HepG2 (cell line): Measurements from ENCODE around the gene AKAP8. TPM values are rescaled to one million over a fixed set of nuclear protein-coding genes. Genes with fewer than 3 reads are reported as not detected.

Experiments used
- ATAC-seq: fragments of 200-7000 bp; cut with Tn5 transposase; 3 replicates; pipeline ENCODE4 v1.9.1; 2020; ENCODE audit warnings: mild to moderate bottlenecking, moderate library complexity
- BruUV-seq: library from RNA; stranded (reverse); fragments of 400-500 nt; replicated peaks from 2 replicates; lab custom pipeline; 2021; lab: Mats Ljungman, UMichigan
- CTCF ChIA-PET: fragments of 300-600 bp; formaldehyde crosslinking; extraction: SDS; loops from one replicate; lab custom pipeline; 2021; ENCODE audit warnings: low total read pairs, inconsistent platforms, low intra/inter-chr PET ratio; lab: Yijun Ruan, JAX
- POLR2A ChIA-PET: fragments of 350-600 bp; sonication (Branson Sonifier 250); formaldehyde crosslinking; loops from one replicate; lab custom pipeline; 2020; ENCODE audit warnings: antibody characterized with exemption, inconsistent platforms; lab: Yijun Ruan, JAX
- DNase-seq: peaks from one replicate; pipeline ENCODE4 v3.0.0-alpha.2; 2015; ENCODE audit warnings: low spot score
- FAIRE-seq: peaks from 3 replicates; lab custom pipeline; 2011; peaks lifted over from hg19 to GRCh38; lab: Jason Lieb, UNC
- H2AFZ ChIP-seq: one replicate; pipeline ENCODE4 v1.6.1; 2011; ENCODE audit warnings: low read length, inconsistent platforms
- H3K27ac ChIP-seq: fragments of 300-600 bp; 3 replicates; pipeline ENCODE4 v1.8.0; 2011; ENCODE audit warnings: mixed run types, mild to moderate bottlenecking, mixed read lengths, low read length, inconsistent platforms; ENCODE audit not compliant: insufficient read depth; ENCODE audit errors: extremely low read length
- H3K27me3 ChIP-seq, 2 experiments: fragments of 200-600 bp in 1 of 2; 2 replicates in 1 of 2; 3 replicates in 1 of 2; pipeline versions ENCODE4 v1.6.0 to v1.8.0; 2011; ENCODE audit warnings: low read length in 2 of 2, mild to moderate bottlenecking in 2 of 2, moderate library complexity in 2 of 2, inconsistent platforms in 1 of 2; ENCODE audit not compliant: insufficient read depth in 2 of 2, control insufficient read depth in 1 of 2
- H3K36me3 ChIP-seq, 2 experiments: fragments of 200-600 bp in 1 of 2; replicated peaks in 1 of 2; 2 replicates in 1 of 2; 3 replicates in 1 of 2; pipeline versions ENCODE4 v1.5.1 to v1.8.0; 2011; ENCODE audit warnings: low read length in 2 of 2, inconsistent platforms in 1 of 2; ENCODE audit not compliant: insufficient read depth in 2 of 2, control insufficient read depth in 1 of 2
- H3K4me1 ChIP-seq: 2 replicates; pipeline ENCODE4 v1.5.1; 2012; ENCODE audit warnings: low read length, inconsistent platforms; ENCODE audit not compliant: insufficient read depth
- H3K4me2 ChIP-seq: 2 replicates; pipeline ENCODE4 v1.6.0; 2011; ENCODE audit warnings: low read depth, low read length, inconsistent platforms
- H3K4me3 ChIP-seq, 3 experiments: fragments of 200-600 bp in 1 of 3; sonication (generic), shearing (Covaris generic) in 1 of 3; replicated peaks in 1 of 3; 2 replicates each; pipeline ENCODE4 v1.5.1; 2011 to 2016; ENCODE audit warnings: low read length in 3 of 3, inconsistent platforms in 2 of 3, low read depth in 2 of 3, mild to moderate bottlenecking in 2 of 3, control low read depth in 1 of 3, mixed read lengths in 1 of 3; ENCODE audit not compliant: insufficient read depth in 1 of 3
- H3K79me2 ChIP-seq: one replicate; pipeline ENCODE4 v1.6.1; 2011; ENCODE audit warnings: low read length, inconsistent platforms; ENCODE audit not compliant: insufficient read depth
- H3K9ac ChIP-seq: 2 replicates; pipeline ENCODE4 v1.6.0; 2011; ENCODE audit warnings: mild to moderate bottlenecking, low read depth, low read length, inconsistent platforms; ENCODE audit not compliant: insufficient read depth
- H3K9me3 ChIP-seq: 2 replicates; pipeline ENCODE4 v1.5.1; 2012; ENCODE audit warnings: mild to moderate bottlenecking, low read length
- H4K20me1 ChIP-seq: 2 replicates; pipeline ENCODE4 v1.6.0; 2011; ENCODE audit warnings: inconsistent platforms, mild to moderate bottlenecking, low read length, moderate library complexity; ENCODE audit not compliant: insufficient read depth
- AFF4 ChIP-seq: sonication (generic); formaldehyde crosslinking; IDR thresholded peaks from 2 replicates; pipeline ENCODE4 v1.4.0; 2020; ENCODE audit warnings: missing genetic modification reagents
- ATAD3A ChIP-seq: sonication (generic); formaldehyde crosslinking; IDR thresholded peaks from 2 replicates; pipeline ENCODE4 v1.4.0; 2020; ENCODE audit warnings: missing genetic modification reagents
- GLI4 ChIP-seq: sonication (generic); formaldehyde crosslinking; IDR thresholded peaks from 2 replicates; pipeline ENCODE4 v1.5.1; 2020; ENCODE audit warnings: missing genetic modification reagents, mild to moderate bottlenecking, moderate library complexity, borderline replicate concordance
- HDAC1 ChIP-seq: sonication (generic); formaldehyde crosslinking; IDR thresholded peaks from 2 replicates; pipeline ENCODE4 v1.5.1; 2020; ENCODE audit warnings: mild to moderate bottlenecking, missing genetic modification reagents
- HNRNPK ChIP-seq: fragments of 200-400 bp; formaldehyde crosslinking; IDR thresholded peaks from 2 replicates; pipeline ENCODE4 v1.6.1; 2018; ENCODE audit warnings: low read length, low read depth, moderate library complexity, mild to moderate bottlenecking; ENCODE audit not compliant: poor library complexity, severe bottlenecking
- SIN3B ChIP-seq: fragments of 150-350 bp; IDR thresholded peaks from 2 replicates; pipeline ENCODE4 v1.6.1; 2014; ENCODE audit warnings: low read length
- ZBTB7A ChIP-seq: sonication (generic); formaldehyde crosslinking; IDR thresholded peaks from 2 replicates; pipeline ENCODE4 v1.8.0; 2022; ENCODE audit warnings: mild to moderate bottlenecking, missing genetic modification reagents
- ZNF17 ChIP-seq: sonication (generic); formaldehyde crosslinking; IDR thresholded peaks from 2 replicates; pipeline ENCODE4 v1.5.0; 2020; ENCODE audit warnings: mild to moderate bottlenecking, missing genetic modification reagents
- ZNF782 ChIP-seq: sonication (generic); formaldehyde crosslinking; IDR thresholded peaks from 2 replicates; pipeline ENCODE4 v1.4.0; 2020; ENCODE audit warnings: missing genetic modification reagents, mild to moderate bottlenecking, borderline replicate concordance
- WGBS: methylation state at CpG from one replicate; pipeline ENCODE4 v1.1.6; 2017; ENCODE audit warnings: low lambda C conversion rate; 5-methylcytosine and 5-hydroxymethylcytosine counted together
- in situ Hi-C: cut with HindIII; loops from 2 replicates; pipeline ENCODE4 v1.10.0; 2017; ENCODE audit warnings: low pct_unique_long_range_greater_than_20kb; ENCODE audit not compliant: extremely low pct_ligation_motif_present
- intact Hi-C: fragments of 100-400 bp; cut with micrococcal nuclease; formaldehyde crosslinking; loops from one replicate; pipeline ENCODE4 v1.10.0; 2022; ENCODE audit not compliant: unreplicated experiment
- polyA plus RNA-seq, 8 experiments: library from polyadenylated mRNA; depleted of rRNA in 3 of 8; stranded (reverse) in 7 of 8; unstranded in 1 of 8; fragments of >200 nt; fragmentation: Illumina TruSeq in 4 of 8; extraction: Trizol in 4 of 8; gene quantifications; 2 replicates each; pipeline versions ENCODE4 v1.2.1 to v1.2.3, GENCODE V29; 2011 to 2016; ENCODE audit warnings: low read depth in 4 of 8, missing spikeins in 1 of 8, mixed read lengths in 1 of 8; ENCODE audit not compliant: insufficient read depth in 1 of 8
- total RNA-seq, 5 experiments: library from RNA; depleted of rRNA; stranded (reverse); fragments of >200 nt; fragmentation: Illumina TruSeq; extraction: Trizol; gene quantifications; 2 replicates each; pipeline ENCODE4 v1.2.3, GENCODE V29; 2016; ENCODE audit warnings: low read depth in 1 of 5

AKAP8 gene
- total and polyA plus RNA-seq, 2 of the 13 experiments (the other 11 are each of a cell fraction or from before 2014, with no cell fraction given) = 15.9 to 22.1 TPM

- no TSS peak for BruUV-seq
- no peak for FAIRE-seq
Observed at GRCh38 chr19:15368798-15369593, 10.6 kb downstream of the AKAP8 start.

More at GRCh38 chr19:15368798-15369593, 10.6 kb downstream of the AKAP8 start:
- TF ChIP-seq ZNF17 (CRISPR knock-in tag) = no peak
- TF ChIP-seq GLI4 (CRISPR knock-in tag) = no peak
- no peak for TF ChIP-seq ZBTB7A
- no peak for TF ChIP-seq SIN3B
- TF ChIP-seq AFF4 (CRISPR knock-in tag) = no peak
- TF ChIP-seq ZNF782 (CRISPR knock-in tag) = no peak
- no peak for TF ChIP-seq HNRNPK
- TF ChIP-seq ATAD3A (CRISPR knock-in tag) = no peak
- TF ChIP-seq HDAC1 = no peak
- TF ChIP-seq, all 625 proteins: peak for 0
- peaks cover 9% of the 10 kb centered on the region for H3K79me2 ChIP-seq
- no peaks in the 10 kb centered on the region for H4K20me1 ChIP-seq
- peaks cover 33 to 79% of the 10 kb centered on the region in 2 experiments for H3K36me3 ChIP-seq
- in situ Hi-C loops (no loop called here), intact Hi-C loops (no loop called here)
- CTCF ChIA-PET = no interaction called here
- H3K4me3 ChIP-seq = no peak overlapping the region
- DNase-seq = no peak
- H2AFZ ChIP-seq = no peak overlapping the region
- no peak overlapping the region for H3K27ac ChIP-seq
- POLR2A ChIA-PET = interaction anchor here (2.3 kb wide), 1 partner anchor 10 kb away, joined by 8 read pairs; the partner anchor contains the start of gene AKAP8
- WGBS = 97% methylated on average over 31 of the region's 35 CpGs
- H3K9ac ChIP-seq = no peak overlapping the region
- no peaks in the 10 kb centered on the region for H3K27me3 ChIP-seq
- no peaks in the 10 kb centered on the region for H3K9me3 ChIP-seq
- H3K4me2 ChIP-seq = no peak overlapping the region
- no peaks in the 10 kb centered on the region for H3K4me1 ChIP-seq
- no peak for ATAC-seq
